GM19193 (cell line): ENCODE measurements around the gene KRTAP13-3.

Source experiments
- POLR2A ChIP-seq: IDR thresholded peaks from 4 replicates; pipeline ENCODE4 v1.6.1; 2011; ENCODE audit not compliant: insufficient read depth, insufficient read length; ENCODE audit errors: extremely low read depth

KRTAP13-3 gene

DNA sequence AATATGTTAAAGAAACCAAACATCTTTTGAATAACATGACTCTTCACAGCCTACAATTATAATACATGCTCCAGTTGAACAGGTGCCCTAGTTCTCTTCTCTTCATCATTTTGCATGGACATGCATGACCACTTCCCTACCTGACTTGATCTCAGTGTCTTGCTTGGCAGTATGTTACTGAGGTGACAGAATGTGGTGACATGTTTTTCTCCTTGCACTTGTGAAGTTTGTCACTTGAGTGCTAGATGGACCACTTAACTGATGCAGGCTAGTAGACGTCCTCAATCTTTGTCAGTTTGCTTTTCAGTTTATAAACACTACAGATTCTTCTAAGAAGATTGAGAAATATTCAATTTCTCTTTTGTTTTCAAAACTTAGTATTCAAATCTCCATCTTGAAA lies 43.5 kb downstream of the KRTAP13-3 start:
- no peak for TF ChIP-seq POLR2A
